Trophoblast cell (in vitro differentiated cells and primary cell): ENCODE measurements around the gene SDR42E2.
"Not testable (repeated sequence)": the region's sequence is repeated elsewhere in the genome, so short reads cannot be mapped to it uniquely, and the experiment has no call there.

ENCODE experiments used
- DNase-seq, 2 donors: peaks; one replicate each; pipeline ENCODE4 v3.0.0-alpha.2; 2016
- H2AFZ ChIP-seq: 2 replicates; pipeline ENCODE4 v1.6.1; 2013; ENCODE audit warnings: low read length, moderate library complexity, mild to moderate bottlenecking; ENCODE audit not compliant: insufficient read depth, poor library complexity
- H2AK5ac ChIP-seq: 2 replicates; pipeline ENCODE4 v1.6.1; 2013; ENCODE audit warnings: mild to moderate bottlenecking, low read length
- H2BK120ac ChIP-seq: 2 replicates; pipeline ENCODE4 v1.6.1; 2013; ENCODE audit warnings: low read length, mild to moderate bottlenecking, moderate library complexity; ENCODE audit not compliant: insufficient read depth, poor library complexity
- H2BK12ac ChIP-seq: 2 replicates; pipeline ENCODE4 v1.6.1; 2013; ENCODE audit warnings: mild to moderate bottlenecking, low read length, moderate library complexity
- H2BK5ac ChIP-seq: 2 replicates; pipeline ENCODE4 v1.6.1; 2013; ENCODE audit warnings: low read length, low read depth, moderate library complexity, mild to moderate bottlenecking; ENCODE audit not compliant: poor library complexity
- H3K14ac ChIP-seq: 2 replicates; pipeline ENCODE4 v1.6.1; 2013; ENCODE audit warnings: mild to moderate bottlenecking, low read length
- H3K18ac ChIP-seq: 2 replicates; pipeline ENCODE4 v1.6.1; 2013; ENCODE audit warnings: mild to moderate bottlenecking, low read length
- H3K23ac ChIP-seq: 2 replicates; pipeline ENCODE4 v1.6.1; 2013; ENCODE audit warnings: low read length
- H3K27ac ChIP-seq: 2 replicates; pipeline ENCODE4 v1.5.1; 2013; ENCODE audit warnings: low read depth, mild to moderate bottlenecking, inconsistent platforms, low read length, moderate library complexity
- H3K27me3 ChIP-seq: 2 replicates; pipeline ENCODE4 v1.6.1; 2013; ENCODE audit warnings: inconsistent platforms, mild to moderate bottlenecking, low read length, moderate library complexity; ENCODE audit not compliant: insufficient read depth
- H3K36me3 ChIP-seq, 2 experiments: 1 replicate in 1 of 2; 2 replicates in 1 of 2; pipeline ENCODE4 v1.6.1; 2013; ENCODE audit warnings: low read length in 2 of 2, mild to moderate bottlenecking in 2 of 2, moderate library complexity in 1 of 2; ENCODE audit not compliant: insufficient read depth in 2 of 2, control insufficient read depth in 1 of 2
- H3K4ac ChIP-seq: 2 replicates; pipeline ENCODE4 v1.6.1; 2013; ENCODE audit warnings: low read depth, mild to moderate bottlenecking, low read length, moderate library complexity
- H3K4me1 ChIP-seq, 2 experiments: 1 replicate in 1 of 2; 2 replicates in 1 of 2; pipeline ENCODE4 v1.6.1; 2013; ENCODE audit warnings: low read length in 2 of 2, mild to moderate bottlenecking in 2 of 2, moderate library complexity in 1 of 2; ENCODE audit not compliant: insufficient read depth in 2 of 2, control insufficient read depth in 1 of 2
- H3K4me2 ChIP-seq: 2 replicates; pipeline ENCODE4 v1.6.1; 2013; ENCODE audit warnings: inconsistent platforms, mild to moderate bottlenecking, low read length, moderate library complexity
- H3K4me3 ChIP-seq: 2 replicates; pipeline ENCODE4 v1.5.1; 2013; ENCODE audit warnings: mild to moderate bottlenecking, low read depth, low read length, inconsistent platforms
- H3K79me1 ChIP-seq: one replicate; pipeline ENCODE4 v1.6.1; 2013; ENCODE audit warnings: low read length
- H3K79me2 ChIP-seq: 2 replicates; pipeline ENCODE4 v1.6.1; 2013; ENCODE audit warnings: low read length, mild to moderate bottlenecking; ENCODE audit not compliant: control insufficient read depth, insufficient read depth, poor library complexity
- H3K9ac ChIP-seq: 2 replicates; pipeline ENCODE4 v1.6.1; 2013; ENCODE audit warnings: mild to moderate bottlenecking, low read length
- H3K9me3 ChIP-seq: 2 replicates; pipeline ENCODE4 v1.6.1; 2013; ENCODE audit warnings: low read depth, mild to moderate bottlenecking, control low read depth, inconsistent platforms, low read length; ENCODE audit not compliant: insufficient read depth
- H4K12ac ChIP-seq: 2 replicates; pipeline ENCODE4 v1.6.1; 2013; ENCODE audit warnings: low read depth, mild to moderate bottlenecking, low read length, moderate library complexity
- H4K8ac ChIP-seq: 2 replicates; pipeline ENCODE4 v1.6.1; 2013; ENCODE audit warnings: low read depth, mild to moderate bottlenecking, low read length, moderate library complexity
- H4K91ac ChIP-seq: one replicate; pipeline ENCODE4 v1.6.1; 2013; ENCODE audit warnings: low read depth, mild to moderate bottlenecking, low read length, moderate library complexity
- WGBS: extraction: QIAGEN DNeasy Blood & Tissue Kit; methylation state at CpG from one replicate; pipeline ENCODE4 v1.1.7; 2013; ENCODE audit warnings: missing lambda C conversion rate; ENCODE audit not compliant: insufficient read length, insufficient coverage; ENCODE audit errors: extremely low coverage; 5-methylcytosine and 5-hydroxymethylcytosine counted together

The SDR42E2 gene

GRCh38 chr16:22126037-22126558 lies 36.2 kb upstream of the SDR42E2 start:
- Histone ChIP-seq H4K12ac (no peak overlapping the region), H3K18ac (no peak overlapping the region), H3K79me2 (no peaks in the 10 kb centered on the region), H3K4ac (no peak overlapping the region), H2BK12ac (no peak overlapping the region), H3K27ac (no peak overlapping the region), H4K8ac (no peak overlapping the region), H3K9ac (no peak overlapping the region), H2AFZ (no peak overlapping the region), H2AK5ac (no peak overlapping the region), H3K14ac (no peak overlapping the region), H3K9me3 (no peaks in the 10 kb centered on the region), H3K36me3 (no peaks in the 10 kb centered on the region), H2BK120ac (no peak overlapping the region), H3K4me3 (no peak overlapping the region), H2BK5ac (no peak overlapping the region), H3K79me1 (no peaks in the 10 kb centered on the region), H3K4me2 (no peak overlapping the region), H3K4me1 (no peaks in the 10 kb centered on the region), H3K23ac (no peak overlapping the region), H4K91ac (no peak overlapping the region), H3K27me3 (no peaks in the 10 kb centered on the region)
- no CpG with 5 or more reads among the region's 15 CpGs for WGBS
- DNase-seq, result peak; percentile 40 to 67

GRCh38 chr16:22128537-22128936 lies 33.8 kb upstream of the SDR42E2 start:
- H3K18ac ChIP-seq, H2BK5ac ChIP-seq, H3K36me3 ChIP-seq, H3K4me1 ChIP-seq, H4K91ac ChIP-seq, H3K9me3 ChIP-seq, H3K9ac ChIP-seq, H3K23ac ChIP-seq, H3K4ac ChIP-seq, H3K79me1 ChIP-seq, H3K79me2 ChIP-seq, H3K4me2 ChIP-seq, H2BK12ac ChIP-seq, H2AK5ac ChIP-seq, DNase-seq, H3K14ac ChIP-seq, H4K8ac ChIP-seq, H2AFZ ChIP-seq, H3K27me3 ChIP-seq, H2BK120ac ChIP-seq, H3K27ac ChIP-seq, H4K12ac ChIP-seq, H3K4me3 ChIP-seq: not testable (repeated sequence)
- WGBS, result no CpG with 5 or more reads among the region's 1 CpG

- no peak overlapping the region for H2AK5ac ChIP-seq
Observed at GRCh38 chr16:22130528-22130927, 31.8 kb upstream of the SDR42E2 start.

GRCh38 chr16:22132801-22133200 lies 29.5 kb upstream of the SDR42E2 start:
- H3K9ac ChIP-seq, result no peak overlapping the region
- WGBS, result no CpG with 5 or more reads among the region's 10 CpGs
- H3K27me3 ChIP-seq, result no peaks in the 10 kb centered on the region
- no peak overlapping the region for H3K14ac ChIP-seq
- H2AFZ ChIP-seq, result no peak overlapping the region
- H3K4me1 ChIP-seq, result no peaks in the 10 kb centered on the region
- no peak overlapping the region for H3K23ac ChIP-seq
- no peaks in the 10 kb centered on the region for H3K36me3 ChIP-seq
- no peak overlapping the region for H2BK120ac ChIP-seq
- H3K79me1 ChIP-seq, result no peaks in the 10 kb centered on the region
- H3K4ac ChIP-seq, result no peak overlapping the region
- no peak overlapping the region for H3K4me2 ChIP-seq
- no peak overlapping the region for H2BK5ac ChIP-seq
- H3K27ac ChIP-seq, result no peak overlapping the region
- H4K8ac ChIP-seq, result no peak overlapping the region
- H3K4me3 ChIP-seq, result no peak overlapping the region
- no peak overlapping the region for H4K12ac ChIP-seq
- H2BK12ac ChIP-seq, result no peak overlapping the region
- no peak overlapping the region for H2AK5ac ChIP-seq
- DNase-seq, result peak; percentile 50 to 64
- no peaks in the 10 kb centered on the region for H3K9me3 ChIP-seq
- no peak overlapping the region for H3K18ac ChIP-seq
- no peaks in the 10 kb centered on the region for H3K79me2 ChIP-seq
- no peak overlapping the region for H4K91ac ChIP-seq

More at GRCh38 chr16:22130528-22130927, 31.8 kb upstream of the SDR42E2 start:
- no peak overlapping the region for H3K14ac ChIP-seq
- H4K91ac ChIP-seq, result no peak overlapping the region
- H3K23ac ChIP-seq, result no peak overlapping the region
- H3K4me2 ChIP-seq, result no peak overlapping the region
- H3K36me3 ChIP-seq, result no peaks in the 10 kb centered on the region
- H3K4ac ChIP-seq, result no peak overlapping the region
- no peak overlapping the region for H2BK12ac ChIP-seq
- H3K79me2 ChIP-seq, result no peaks in the 10 kb centered on the region
- H3K18ac ChIP-seq, result no peak overlapping the region
- no peaks in the 10 kb centered on the region for H3K4me1 ChIP-seq
- no peak for DNase-seq
- H4K12ac ChIP-seq, result no peak overlapping the region
- H3K9ac ChIP-seq, result no peak overlapping the region
- H2BK120ac ChIP-seq, result no peak overlapping the region
- no peak overlapping the region for H4K8ac ChIP-seq
- no peaks in the 10 kb centered on the region for H3K27me3 ChIP-seq
- no peaks in the 10 kb centered on the region for H3K79me1 ChIP-seq
- no peak overlapping the region for H3K27ac ChIP-seq
- no peak overlapping the region for H3K4me3 ChIP-seq
- H3K9me3 ChIP-seq, result no peaks in the 10 kb centered on the region
- H2AFZ ChIP-seq, result no peak overlapping the region
- no peak overlapping the region for H2BK5ac ChIP-seq
